Neural progenitor cell (in vitro differentiated cells): ENCODE results near the gene BARX2. TPM values are rescaled to one million over a fixed set of nuclear protein-coding genes. Genes with fewer than 3 reads are reported as not detected.
A peak's percentile ranks its signal among the peaks of the same experiment; 100 is the strongest.

Experiments
- DNase-seq: peaks from one replicate; pipeline ENCODE4 v3.0.0-alpha.2; 2016; ENCODE audit warnings: low spot score
- H2AFZ ChIP-seq: fragments of 200-600 bp; sonication (generic); replicated peaks from 2 replicates; pipeline ENCODE4 v1.6.1; 2016; ENCODE audit warnings: antibody characterized with exemption
- H3F3A ChIP-seq: fragments of 200-600 bp; sonication (generic); 2 replicates; pipeline ENCODE4 v1.6.1; 2016; ENCODE audit warnings: antibody characterized with exemption, low read depth
- H3K27ac ChIP-seq: fragments of 200-600 bp; sonication (generic); 2 replicates; pipeline ENCODE4 v1.5.1; 2016; ENCODE audit warnings: mild to moderate bottlenecking
- H3K27me3 ChIP-seq: fragments of 200-600 bp; sonication (generic); 2 replicates; pipeline ENCODE4 v1.6.1; 2016; ENCODE audit warnings: mild to moderate bottlenecking, moderate library complexity
- H3K36me3 ChIP-seq: fragments of 200-600 bp; sonication (generic); 2 replicates; pipeline ENCODE4 v1.5.1; 2016
- H3K4me1 ChIP-seq: fragments of 200-600 bp; sonication (generic); 2 replicates; pipeline ENCODE4 v1.6.1; 2016; ENCODE audit warnings: mixed run types
- H3K4me2 ChIP-seq: fragments of 200-600 bp; sonication (generic); 2 replicates; pipeline ENCODE4 v1.6.1; 2016
- H3K4me3 ChIP-seq: fragments of 200-600 bp; sonication (generic); 2 replicates; pipeline ENCODE4 v1.5.1; 2016
- H3K79me2 ChIP-seq: fragments of 200-600 bp; sonication (generic); 2 replicates; pipeline ENCODE4 v1.6.1; 2016; ENCODE audit warnings: low read depth
- H3K9ac ChIP-seq: fragments of 200-600 bp; sonication (generic); 2 replicates; pipeline ENCODE4 v1.6.1; 2016
- H3K9me3 ChIP-seq: fragments of 200-600 bp; sonication (generic); 2 replicates; pipeline ENCODE4 v1.5.1; 2016; ENCODE audit warnings: low read depth
- H4K20me1 ChIP-seq: fragments of 200-600 bp; sonication (generic); 2 replicates; pipeline ENCODE4 v1.6.1; 2016; ENCODE audit warnings: low read depth
- H3K27ac Mint-ChIP-seq: 3 replicates; pipeline ENCODE4 v1.8.0; 2021; ENCODE audit warnings: mixed read lengths
- H3K27me3 Mint-ChIP-seq: 2 replicates; pipeline ENCODE4 v1.8.0; 2022; ENCODE audit warnings: low read depth, mild to moderate bottlenecking, inconsistent platforms, moderate library complexity, mixed read lengths; ENCODE audit not compliant: insufficient read depth
- H3K36me3 Mint-ChIP-seq: 3 replicates; pipeline ENCODE4 v1.8.0; 2021; ENCODE audit warnings: mixed read lengths
- H3K4me1 Mint-ChIP-seq: 3 replicates; pipeline ENCODE4 v1.8.0; 2021; ENCODE audit warnings: mixed read lengths
- H3K4me3 Mint-ChIP-seq: 3 replicates; pipeline ENCODE4 v1.8.0; 2021; ENCODE audit warnings: mild to moderate bottlenecking, moderate library complexity, mixed read lengths
- H3K9me3 Mint-ChIP-seq: 3 replicates; pipeline ENCODE4 v1.8.0; 2020; ENCODE audit warnings: mixed read lengths
- CTCF ChIP-seq: fragments of 200-600 bp; sonication (generic); IDR thresholded peaks from 2 replicates; pipeline ENCODE4 v1.5.1; 2017; ENCODE audit warnings: antibody characterized with exemption, mild to moderate bottlenecking
- EZH2 ChIP-seq: fragments of 200-600 bp; sonication (generic); IDR thresholded peaks from 2 replicates; pipeline ENCODE4 v1.6.1; 2017; ENCODE audit warnings: antibody characterized with exemption, mild to moderate bottlenecking, moderate library complexity
- EZH2phosphoT487 ChIP-seq: fragments of 200-600 bp; sonication (generic); IDR thresholded peaks from 2 replicates; pipeline ENCODE4 v1.6.1; 2017; ENCODE audit warnings: antibody characterized with exemption
- total RNA-seq: library from RNA; depleted of rRNA; stranded (reverse); fragments of >200 nt; gene quantifications from 2 replicates; pipeline ENCODE4 v1.2.3, GENCODE V29; 2015; ENCODE audit warnings: low replicate concordance

Gene BARX2
- total RNA-seq, 1 donor from 2014 or later: not detected

DNA sequence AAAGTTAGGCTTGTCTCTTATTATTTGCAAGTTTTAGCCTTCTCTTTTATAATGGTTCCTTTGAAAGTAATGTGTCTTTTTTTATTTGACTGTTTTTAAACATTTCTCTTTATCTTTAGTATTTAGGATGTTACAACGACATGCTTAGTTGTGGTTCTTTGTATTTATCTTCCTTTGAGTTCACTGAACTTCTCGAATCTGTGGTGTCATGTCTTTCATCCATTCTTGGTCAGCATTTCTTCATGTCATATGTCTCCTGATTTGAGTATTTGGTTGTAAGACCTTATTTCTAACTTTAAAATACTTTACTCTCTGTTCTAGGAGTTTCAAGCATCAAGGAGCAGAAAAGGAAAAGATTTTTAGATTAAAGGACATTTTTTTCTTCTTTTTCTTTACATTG, 15.9 kb upstream of the BARX2 start:
- H3K4me3 ChIP-seq: no peak overlapping the region
- no peaks in the 10 kb centered on the region for H4K20me1 ChIP-seq
- Mint-ChIP-seq H3K9me3 (peaks cover 7% of the 10 kb centered on the region), H3K4me3 (no peak overlapping the region), H3K27ac (no peak overlapping the region), H3K4me1 (no peaks in the 10 kb centered on the region), H3K36me3 (no peaks in the 10 kb centered on the region), H3K27me3 (no peaks in the 10 kb centered on the region)
- DNase-seq: no peak
- no peaks in the 10 kb centered on the region for H3K36me3 ChIP-seq
- no peaks in the 10 kb centered on the region for H3K79me2 ChIP-seq
- H3K27me3 ChIP-seq: peaks cover 25% of the 10 kb centered on the region
- H2AFZ ChIP-seq: no peak overlapping the region
- H3K4me1 ChIP-seq: no peaks in the 10 kb centered on the region
- no peak overlapping the region for H3K9ac ChIP-seq
- H3F3A ChIP-seq: no peaks in the 10 kb centered on the region
- TF ChIP-seq EZH2phosphoT487: no peak
- H3K9me3 ChIP-seq: peaks cover 3% of the 10 kb centered on the region
- H3K27ac ChIP-seq: no peak overlapping the region
- H3K4me2 ChIP-seq: no peak overlapping the region

GRCh38 chr11:129364143-129364654, 11.4 kb upstream of the BARX2 start:
- H3K4me3 Mint-ChIP-seq: no peak overlapping the region
- Histone ChIP-seq H3K36me3 (no peaks in the 10 kb centered on the region), H3K4me3 (no peak overlapping the region), H3K4me1 (no peaks in the 10 kb centered on the region), H3K27ac (no peak overlapping the region), H3K9me3 (peaks cover 1% of the 10 kb centered on the region), H4K20me1 (no peaks in the 10 kb centered on the region), H2AFZ (no peak overlapping the region), H3K9ac (no peak overlapping the region), H3K79me2 (no peaks in the 10 kb centered on the region), H3K4me2 (no peak overlapping the region), H3F3A (no peaks in the 10 kb centered on the region), H3K27me3 (peaks cover 70% of the 10 kb centered on the region)
- H3K4me1 Mint-ChIP-seq: no peaks in the 10 kb centered on the region
- no peak overlapping the region for H3K27ac Mint-ChIP-seq
- TF ChIP-seq EZH2phosphoT487 (no peak), CTCF (peak; percentile 100), EZH2 (no peak)
- no peaks in the 10 kb centered on the region for H3K36me3 Mint-ChIP-seq
- H3K27me3 Mint-ChIP-seq: peaks cover 19% of the 10 kb centered on the region
- peaks cover 7% of the 10 kb centered on the region for H3K9me3 Mint-ChIP-seq
- peak; percentile 92 for DNase-seq

DNA sequence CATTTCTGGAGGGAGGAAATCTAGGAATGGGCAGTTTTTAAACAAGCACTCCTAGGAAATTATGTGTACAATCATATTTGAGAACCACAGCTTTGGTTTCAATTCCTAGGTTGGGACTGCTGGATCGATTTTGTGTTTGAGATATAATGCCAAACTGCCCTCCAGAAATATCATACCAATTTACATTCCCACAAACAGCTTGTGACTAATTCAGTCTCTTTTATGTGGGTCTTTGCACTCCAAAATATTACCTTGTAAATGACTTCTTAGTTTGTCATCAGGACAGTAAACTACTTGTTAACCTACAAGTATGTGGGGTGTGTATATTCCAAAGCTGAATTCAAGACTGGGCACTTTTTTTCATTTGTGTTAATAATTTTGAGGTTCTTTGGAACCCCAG, 9.8 kb upstream of the BARX2 start:
- H3K27me3 Mint-ChIP-seq: peaks cover 31% of the 10 kb centered on the region
- Histone ChIP-seq H3K79me2 (no peaks in the 10 kb centered on the region), H3K9ac (no peak overlapping the region), H3K4me3 (no peak overlapping the region), H3K4me2 (no peak overlapping the region), H3K27ac (no peak overlapping the region), H4K20me1 (no peaks in the 10 kb centered on the region), H3F3A (no peaks in the 10 kb centered on the region), H2AFZ (no peak overlapping the region), H3K4me1 (no peaks in the 10 kb centered on the region), H3K36me3 (no peaks in the 10 kb centered on the region), H3K27me3 (peaks cover 86% of the 10 kb centered on the region), H3K9me3 (no peaks in the 10 kb centered on the region)
- H3K4me3 Mint-ChIP-seq: no peak overlapping the region
- no peak overlapping the region for H3K27ac Mint-ChIP-seq
- DNase-seq: no peak
- no peaks in the 10 kb centered on the region for H3K4me1 Mint-ChIP-seq
- no peaks in the 10 kb centered on the region for H3K9me3 Mint-ChIP-seq
- H3K36me3 Mint-ChIP-seq: no peaks in the 10 kb centered on the region
- no peak for TF ChIP-seq EZH2phosphoT487
- TF ChIP-seq EZH2: no peak
- no peak for TF ChIP-seq CTCF

GRCh38 chr11:129366737-129367597, 8.7 kb upstream of the BARX2 start:
- Histone ChIP-seq H3K9me3 (no peaks in the 10 kb centered on the region), H3F3A (no peaks in the 10 kb centered on the region), H4K20me1 (peaks cover 5% of the 10 kb centered on the region), H3K4me3 (no peak overlapping the region), H2AFZ (no peak overlapping the region), H3K79me2 (no peaks in the 10 kb centered on the region), H3K4me1 (no peaks in the 10 kb centered on the region), H3K36me3 (no peaks in the 10 kb centered on the region), H3K9ac (no peak overlapping the region), H3K4me2 (no peak overlapping the region), H3K27ac (no peak overlapping the region), H3K27me3 (peaks cover 97% of the 10 kb centered on the region)
- no peak overlapping the region for H3K4me3 Mint-ChIP-seq
- peaks cover 43% of the 10 kb centered on the region for H3K27me3 Mint-ChIP-seq
- no peak overlapping the region for H3K27ac Mint-ChIP-seq
- no peaks in the 10 kb centered on the region for H3K36me3 Mint-ChIP-seq
- peak; percentile 34 for TF ChIP-seq EZH2
- no peak for TF ChIP-seq CTCF
- TF ChIP-seq EZH2phosphoT487: peak; percentile 21
- DNase-seq: no peak
- no peaks in the 10 kb centered on the region for H3K9me3 Mint-ChIP-seq
- H3K4me1 Mint-ChIP-seq: no peaks in the 10 kb centered on the region
